ENCODE measurements around the gene HOXC4. TPM values are rescaled to one million over a fixed set of nuclear protein-coding genes. Genes with fewer than 3 reads are reported as not detected.
"Not testable (repeated sequence)": the region's sequence is repeated elsewhere in the genome, so short reads cannot be mapped to it uniquely, and the experiment has no call there.

Gene HOXC4
- polyA plus RNA-seq, 1 experiment: 0.93 TPM

DNA sequence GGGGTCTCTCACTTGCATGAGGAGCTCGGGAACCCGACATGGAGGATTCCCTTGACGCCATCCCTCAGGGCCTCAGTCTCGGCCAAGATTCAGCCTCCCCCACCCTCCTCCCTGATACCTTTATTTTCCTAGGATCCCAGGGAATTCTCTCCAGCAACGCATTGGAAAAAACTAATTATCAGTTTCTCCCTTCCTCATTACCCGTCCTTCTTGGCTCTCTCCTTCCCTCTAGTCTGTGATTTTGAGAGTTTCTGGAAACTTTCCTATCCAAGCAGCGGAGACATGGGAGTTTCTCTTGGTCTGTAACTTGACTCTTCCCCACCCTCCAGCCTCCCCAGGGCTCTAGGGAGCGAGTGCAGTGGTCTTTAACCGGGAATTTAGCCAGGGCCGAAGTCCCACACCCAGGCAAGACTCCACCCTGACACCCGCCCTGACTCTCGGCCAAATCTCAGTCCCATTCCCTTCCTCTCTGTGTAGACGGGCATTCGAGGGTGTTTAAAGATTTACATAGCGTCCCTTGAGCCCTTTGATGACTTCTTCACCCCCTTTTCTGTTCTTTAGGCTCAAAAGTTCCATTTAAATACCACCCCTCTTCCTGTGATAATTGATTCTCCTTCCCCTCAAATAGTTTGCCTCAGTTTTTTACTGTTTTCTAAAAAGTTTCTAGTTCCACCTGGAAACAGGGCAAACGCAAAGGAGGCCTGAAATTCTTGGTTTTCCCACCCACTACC lies 14.1 kb upstream of the HOXC4 start:
- H3K27me3 ChIP-seq (ENCODE audit: control insufficient read depth, insufficient read depth, low read length): peaks cover 10% of the 10 kb centered on the region
- CTCF ChIA-PET: interaction anchor here (1.5 to 1.7 kb wide), 2 partner anchors 152 to 162 kb away, joined by 4 to 7 read pairs; no protein-coding TSS in a partner anchor
- H3K4me3 ChIP-seq (ENCODE audit: low read depth, low read length): no peak overlapping the region
- H3K36me3 ChIP-seq (ENCODE audit: control insufficient read depth, insufficient read depth, low read length): no peaks in the 10 kb centered on the region
- no peak for DNase-seq (ENCODE audit: low read depth)
- POLR2A ChIA-PET: no interaction called here
- TF ChIP-seq, protein P1, sequence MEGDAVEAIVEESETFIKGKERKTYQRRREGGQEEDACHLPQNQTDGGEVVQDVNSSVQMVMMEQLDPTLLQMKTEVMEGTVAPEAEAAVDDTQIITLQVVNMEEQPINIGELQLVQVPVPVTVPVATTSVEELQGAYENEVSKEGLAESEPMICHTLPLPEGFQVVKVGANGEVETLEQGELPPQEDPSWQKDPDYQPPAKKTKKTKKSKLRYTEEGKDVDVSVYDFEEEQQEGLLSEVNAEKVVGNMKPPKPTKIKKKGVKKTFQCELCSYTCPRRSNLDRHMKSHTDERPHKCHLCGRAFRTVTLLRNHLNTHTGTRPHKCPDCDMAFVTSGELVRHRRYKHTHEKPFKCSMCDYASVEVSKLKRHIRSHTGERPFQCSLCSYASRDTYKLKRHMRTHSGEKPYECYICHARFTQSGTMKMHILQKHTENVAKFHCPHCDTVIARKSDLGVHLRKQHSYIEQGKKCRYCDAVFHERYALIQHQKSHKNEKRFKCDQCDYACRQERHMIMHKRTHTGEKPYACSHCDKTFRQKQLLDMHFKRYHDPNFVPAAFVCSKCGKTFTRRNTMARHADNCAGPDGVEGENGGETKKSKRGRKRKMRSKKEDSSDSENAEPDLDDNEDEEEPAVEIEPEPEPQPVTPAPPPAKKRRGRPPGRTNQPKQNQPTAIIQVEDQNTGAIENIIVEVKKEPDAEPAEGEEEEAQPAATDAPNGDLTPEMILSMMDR (IDR thresholded peaks at IDR 0.05; ENCODE audit: insufficient read depth, low read depth, low read length): no peak

DNA sequence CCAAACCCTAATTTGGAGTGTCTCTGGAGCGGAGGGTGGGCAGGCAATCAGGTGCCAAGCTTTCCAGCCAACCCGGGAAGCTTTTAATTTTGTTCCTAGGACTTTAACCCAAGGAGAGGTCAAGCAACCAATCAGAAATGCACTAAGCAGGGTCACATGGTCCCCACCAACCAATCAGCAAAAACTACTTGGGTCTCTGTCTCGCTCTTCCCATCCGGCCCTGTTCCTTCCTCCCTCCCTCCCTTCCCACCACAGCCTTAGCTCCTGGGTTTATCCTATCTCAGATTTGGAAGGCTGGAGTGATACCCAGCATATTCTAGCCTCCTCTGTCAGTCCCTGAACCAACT lies 13.5 kb upstream of the HOXC4 start:
- ChIA-PET CTCF (interaction anchor here (1.5 to 2.0 kb wide), 2 partner anchors 8 to 152 kb away, joined by 4 to 13 read pairs; partner anchors contain the start of gene HOXC5), POLR2A (no interaction called here)
- no peaks in the 10 kb centered on the region for H3K36me3 ChIP-seq (ENCODE audit: control insufficient read depth, insufficient read depth, low read length)
- no peak overlapping the region for H3K4me3 ChIP-seq (ENCODE audit: low read depth, low read length)
- H3K27me3 ChIP-seq (ENCODE audit: control insufficient read depth, insufficient read depth, low read length): peaks cover 12% of the 10 kb centered on the region
- TF ChIP-seq, protein P1 (IDR thresholded peaks at IDR 0.05; ENCODE audit: insufficient read depth, low read depth, low read length): no peak
- no peak for DNase-seq (ENCODE audit: low read depth)

DNA sequence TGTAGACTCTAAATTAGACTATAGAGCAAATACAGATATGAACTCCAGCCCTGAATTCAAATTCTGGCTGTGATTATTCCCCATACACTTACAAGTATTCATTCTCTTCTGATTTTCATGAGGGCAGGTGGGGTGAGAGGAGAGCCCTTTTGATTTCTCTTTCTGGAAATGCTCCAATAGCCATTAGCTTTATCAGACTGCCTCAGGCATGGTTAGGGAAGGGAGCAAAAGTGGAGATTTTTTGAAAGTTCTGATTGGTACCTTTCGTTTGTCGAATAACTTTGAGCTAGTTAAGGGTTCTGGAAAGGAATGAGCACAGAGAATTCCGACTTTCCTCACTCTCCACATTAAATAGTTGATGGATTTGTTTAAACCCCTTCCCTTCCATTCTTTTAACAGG lies 13.0 kb upstream of the HOXC4 start:
- ChIA-PET POLR2A (no interaction called here), CTCF (interaction anchor here (1.3 to 2.0 kb wide), 3 partner anchors 9 to 161 kb away, joined by 4 to 13 read pairs (median 6); partner anchors contain the start of gene HOXC5)
- no peak for DNase-seq (ENCODE audit: low read depth)
- TF ChIP-seq, protein P1 (IDR thresholded peaks at IDR 0.05; ENCODE audit: insufficient read depth, low read depth, low read length): no peak
- Histone ChIP-seq H3K27me3 (ENCODE audit: control insufficient read depth, insufficient read depth, low read length) (peaks cover 14% of the 10 kb centered on the region), H3K4me3 (ENCODE audit: low read depth, low read length) (no peak overlapping the region), H3K36me3 (ENCODE audit: control insufficient read depth, insufficient read depth, low read length) (no peaks in the 10 kb centered on the region)

DNA sequence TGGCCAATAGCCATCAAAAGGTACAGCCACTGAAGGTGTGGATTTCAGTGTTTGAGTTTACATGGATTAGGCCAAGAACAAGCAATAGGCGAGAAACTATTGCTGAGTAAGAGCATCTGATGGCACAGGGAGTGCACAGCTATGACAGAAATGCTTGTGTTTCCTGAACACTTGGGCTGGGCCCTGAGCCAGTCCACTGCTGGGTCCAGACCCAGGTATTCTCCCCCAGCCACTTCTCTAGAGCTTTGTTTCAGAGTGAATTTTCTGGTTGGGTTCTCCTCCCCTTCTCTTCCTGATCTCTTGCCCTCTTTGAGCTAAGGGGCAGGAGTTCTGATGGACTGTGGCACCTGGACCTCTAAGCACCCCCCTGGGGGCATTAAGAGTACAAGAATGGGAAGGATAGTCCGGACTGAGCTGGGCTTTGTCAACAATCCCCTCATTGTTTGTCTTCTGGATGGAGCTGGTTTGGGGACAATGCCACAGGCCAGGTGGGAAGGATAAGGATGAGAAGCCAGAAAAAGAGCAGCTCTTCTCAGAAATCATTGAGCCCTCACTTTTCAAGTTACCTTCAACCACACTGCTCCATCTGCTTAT lies 12.4 kb upstream of the HOXC4 start:
- no peaks in the 10 kb centered on the region for H3K36me3 ChIP-seq (ENCODE audit: control insufficient read depth, insufficient read depth, low read length)
- DNase-seq (ENCODE audit: low read depth): no peak
- POLR2A ChIA-PET: interaction anchor here (0.5 kb wide), 1 partner anchor 13 kb away, joined by 3 read pairs; no protein-coding TSS in a partner anchor
- TF ChIP-seq, protein P1 (IDR thresholded peaks at IDR 0.05; ENCODE audit: insufficient read depth, low read depth, low read length): no peak
- peaks cover 18% of the 10 kb centered on the region for H3K27me3 ChIP-seq (ENCODE audit: control insufficient read depth, insufficient read depth, low read length)
- no peak overlapping the region for H3K4me3 ChIP-seq (ENCODE audit: low read depth, low read length)
- CTCF ChIA-PET: interaction anchor here (1.3 to 2.0 kb wide), 3 partner anchors 9 to 160 kb away, joined by 4 to 13 read pairs (median 6); partner anchors contain the start of gene HOXC5

DNA sequence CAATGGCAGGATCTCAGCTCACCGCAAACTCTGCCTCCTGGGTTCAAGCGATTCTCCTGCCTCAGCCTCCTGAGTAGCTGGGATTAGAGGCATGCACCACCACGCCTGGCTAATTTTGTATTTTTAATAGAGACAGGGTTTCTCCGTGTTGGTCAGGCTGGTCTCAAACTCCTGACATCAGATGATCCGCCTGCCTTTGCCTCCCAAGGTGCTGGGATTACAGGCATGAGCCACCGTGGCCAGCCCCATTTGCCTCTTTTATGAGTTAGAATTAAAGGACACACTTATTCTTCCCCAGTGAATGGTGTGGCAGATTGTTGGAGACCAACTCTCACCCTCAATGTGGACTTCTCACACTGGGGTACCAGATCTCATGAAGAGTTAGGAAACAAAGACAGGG lies 11.6 kb upstream of the HOXC4 start:
- H3K27me3 ChIP-seq (ENCODE audit: control insufficient read depth, insufficient read depth, low read length): peaks cover 23% of the 10 kb centered on the region
- ChIA-PET POLR2A (interaction anchor here (0.5 kb wide), 1 partner anchor 13 kb away, joined by 3 read pairs; no protein-coding TSS in a partner anchor), CTCF (interaction anchor here (2.0 kb wide), 1 partner anchor 10 kb away, joined by 13 read pairs; the partner anchor contains the start of gene HOXC5)
- H3K4me3 ChIP-seq (ENCODE audit: low read depth, low read length); DNase-seq (ENCODE audit: low read depth); H3K36me3 ChIP-seq (ENCODE audit: control insufficient read depth, insufficient read depth, low read length): not testable (repeated sequence)
